ENCODE measurements around the gene PSMD8.
A peak's percentile ranks its signal among the peaks of the same experiment; 100 is the strongest.

Gene PSMD8

DNA sequence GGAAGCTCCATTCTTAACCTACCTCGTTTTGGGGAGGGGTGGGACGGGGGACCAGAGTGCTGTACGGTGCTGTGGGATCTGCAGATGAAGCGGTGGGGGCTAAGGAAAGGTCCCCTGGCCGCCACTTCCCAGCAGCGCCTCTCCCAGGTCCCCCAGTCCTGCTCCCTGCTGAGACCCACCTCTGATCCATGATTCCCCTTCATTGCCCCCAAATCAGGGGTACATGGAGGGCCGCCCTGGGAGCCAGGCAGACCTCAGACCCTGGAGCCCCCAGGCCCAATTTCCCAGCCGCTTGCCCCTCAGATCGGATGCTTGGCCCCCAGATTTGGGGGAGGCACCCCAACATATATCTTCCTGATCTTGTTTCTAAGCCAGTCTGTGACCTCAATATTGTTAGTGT is 24.7 kb downstream of the PSMD8 start:
- Mint-ChIP-seq H3K9me3 (peaks cover 16% of the 10 kb centered on the region), H3K36me3 (ENCODE audit: low read depth) (peaks cover 22% of the 10 kb centered on the region), H3K27me3 (ENCODE audit: low read depth, poor library complexity) (peaks cover 35% of the 10 kb centered on the region), H3K27ac (no peak overlapping the region), H3K4me1 (peaks cover 8% of the 10 kb centered on the region), H3K4me3 (no peak overlapping the region)
- TF ChIP-seq CTCF (IDR thresholded peaks at IDR 0.05): no peak
- DNase-seq: no peak

DNA sequence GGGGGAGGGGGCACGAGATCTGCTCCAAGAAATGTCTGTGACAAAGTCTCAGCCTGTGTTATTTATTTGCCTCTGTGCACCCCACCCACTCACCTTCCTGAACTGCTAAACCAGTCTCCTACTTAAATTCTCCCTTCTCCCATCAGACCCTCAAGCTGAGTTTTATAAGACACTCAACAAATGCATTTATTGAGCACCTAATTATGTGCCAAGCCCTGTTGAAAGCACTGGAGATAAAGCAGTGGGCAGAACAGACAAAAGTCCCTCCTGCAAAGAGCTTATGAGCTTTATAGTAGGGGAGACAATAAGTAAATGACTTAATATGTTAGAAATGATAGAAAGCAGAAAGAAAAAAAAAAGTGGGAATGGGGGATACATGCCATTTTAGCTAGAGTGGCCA is 25.2 kb downstream of the PSMD8 start:
- Mint-ChIP-seq H3K4me1 (peaks cover 6% of the 10 kb centered on the region), H3K27ac (no peak overlapping the region)

DNA sequence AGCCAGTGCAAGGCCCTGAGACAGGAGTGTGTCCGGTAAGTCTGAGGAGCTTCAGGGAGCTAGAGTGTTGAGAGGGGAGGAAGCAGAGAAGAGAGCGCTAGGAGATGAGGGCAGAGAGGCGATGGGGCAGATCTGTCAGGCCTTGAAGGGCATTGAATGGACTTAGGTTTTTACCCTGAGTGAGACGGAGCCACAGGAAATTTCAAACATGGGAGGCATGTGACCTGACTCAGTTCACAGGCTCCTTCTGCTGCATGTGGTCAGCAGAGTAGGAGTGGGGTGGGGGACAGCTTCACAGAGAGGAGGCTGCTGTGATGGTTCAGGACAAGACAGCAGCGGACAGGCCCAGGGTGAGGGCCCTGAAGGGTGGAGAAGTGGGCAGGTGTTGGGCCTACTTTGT is 26.0 kb downstream of the PSMD8 start:
- no peak for DNase-seq
- TF ChIP-seq CTCF (IDR thresholded peaks at IDR 0.05): no peak
- no peak overlapping the region for H3K27ac Mint-ChIP-seq
- peaks cover 10% of the 10 kb centered on the region for H3K4me1 Mint-ChIP-seq
- H3K4me3 Mint-ChIP-seq: peak overlapping the region; percentile 39
- H3K27me3 Mint-ChIP-seq (ENCODE audit: low read depth, poor library complexity): peaks cover 32% of the 10 kb centered on the region
- H3K36me3 Mint-ChIP-seq (ENCODE audit: low read depth): peaks cover 13% of the 10 kb centered on the region
- peaks cover 9% of the 10 kb centered on the region for H3K9me3 Mint-ChIP-seq

More for the DNA sequence above, 25.2 kb downstream of the PSMD8 start:
- no peak overlapping the region for H3K4me3 Mint-ChIP-seq
- no peak for TF ChIP-seq CTCF (IDR thresholded peaks at IDR 0.05)
- H3K9me3 Mint-ChIP-seq: peaks cover 15% of the 10 kb centered on the region
- H3K27me3 Mint-ChIP-seq (ENCODE audit: low read depth, poor library complexity): peaks cover 33% of the 10 kb centered on the region
- no peak for DNase-seq
- peaks cover 19% of the 10 kb centered on the region for H3K36me3 Mint-ChIP-seq (ENCODE audit: low read depth)

GRCh38 chr19:38401148-38401547 is 26.8 kb downstream of the PSMD8 start:
- H3K27me3 Mint-ChIP-seq (ENCODE audit: low read depth, poor library complexity): peaks cover 32% of the 10 kb centered on the region
- no peak for TF ChIP-seq CTCF (IDR thresholded peaks at IDR 0.05)
- no peak for DNase-seq

DNA sequence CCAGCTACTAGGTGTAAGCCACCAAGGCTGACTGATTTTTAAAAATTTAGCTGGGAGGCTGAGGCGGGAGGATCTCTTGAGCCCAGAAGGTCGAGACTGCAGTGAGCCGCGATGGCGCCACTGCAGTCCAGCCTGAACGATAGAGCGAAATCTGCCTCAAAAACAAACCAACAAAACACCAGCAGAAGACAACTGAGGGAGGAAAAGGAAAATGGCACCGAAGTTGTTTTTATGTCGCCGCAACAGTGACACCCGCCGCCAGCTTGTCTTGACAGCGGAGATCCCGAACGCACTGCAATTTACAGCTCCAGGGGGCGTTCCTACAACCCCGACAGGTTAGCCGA is 28.2 kb downstream of the PSMD8 start:
- H3K27ac Mint-ChIP-seq: no peak overlapping the region
- H3K4me3 Mint-ChIP-seq: peak overlapping the region; percentile 80
- DNase-seq: no peak
- no peak for TF ChIP-seq CTCF (IDR thresholded peaks at IDR 0.05)
- no peaks in the 10 kb centered on the region for H3K9me3 Mint-ChIP-seq
- H3K27me3 Mint-ChIP-seq (ENCODE audit: low read depth, poor library complexity): peaks cover 29% of the 10 kb centered on the region
- peaks cover 13% of the 10 kb centered on the region for H3K4me1 Mint-ChIP-seq
- H3K36me3 Mint-ChIP-seq (ENCODE audit: low read depth): peaks cover 6% of the 10 kb centered on the region

More at GRCh38 chr19:38401148-38401547, 26.8 kb downstream of the PSMD8 start:
- Mint-ChIP-seq H3K4me1 (peaks cover 13% of the 10 kb centered on the region), H3K36me3 (ENCODE audit: low read depth) (peaks cover 12% of the 10 kb centered on the region), H3K4me3 (no peak overlapping the region), H3K27ac (peak overlapping the region; percentile 72), H3K9me3 (peaks cover 8% of the 10 kb centered on the region)

- Mint-ChIP-seq H3K9me3 (no peaks in the 10 kb centered on the region), H3K4me1 (peaks cover 13% of the 10 kb centered on the region), H3K36me3 (ENCODE audit: low read depth) (peaks cover 6% of the 10 kb centered on the region), H3K4me3 (peak within 1 kb of the TSS; percentile 80), H3K27ac (no peak within 1 kb of the TSS), H3K27me3 (ENCODE audit: low read depth, poor library complexity) (peaks cover 26% of the 10 kb centered on the region)
- TF ChIP-seq CTCF (IDR thresholded peaks at IDR 0.05): peak; percentile 95
- DNase-seq: peak; percentile 98
Observed at GRCh38 chr19:38402967-38403674, 28.8 kb downstream of the PSMD8 start, which contains the start of gene FAM98C. FAM98C (plus strand) TSS chr19:38403093; CDS start chr19:38403154, 61 bp downstream.
